Colon (tissue), 2 donors: ENCODE data around the gene ANKS1B.

Experiments used
- FAIRE-seq: peaks from 2 replicates; lab custom pipeline; 2012; peaks lifted over from hg19 to GRCh38; lab: Jason Lieb, UNC
- donor health status: control.
- donor health status: control.

The ANKS1B gene

DNA sequence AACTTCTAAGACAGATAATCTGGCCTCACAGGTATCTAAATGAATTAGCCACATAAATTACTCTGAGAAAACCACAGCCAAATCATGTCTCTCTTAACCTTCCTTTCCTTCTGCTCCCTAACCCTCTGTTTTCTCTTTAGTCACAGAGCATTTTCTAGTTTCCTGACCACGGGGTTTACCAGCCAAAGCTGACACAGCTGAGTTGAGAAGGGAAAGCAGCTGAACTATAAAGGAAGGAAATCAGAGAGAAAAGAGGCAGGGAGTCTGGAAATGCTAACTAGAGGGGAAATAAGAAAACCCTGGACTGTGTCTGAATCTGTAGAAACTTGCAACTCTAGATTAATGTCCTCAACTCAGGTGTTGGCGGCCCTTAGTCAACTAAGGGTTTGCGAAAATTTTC lies 24.4 kb downstream of the ANKS1B start:
- FAIRE-seq, result no peak

DNA sequence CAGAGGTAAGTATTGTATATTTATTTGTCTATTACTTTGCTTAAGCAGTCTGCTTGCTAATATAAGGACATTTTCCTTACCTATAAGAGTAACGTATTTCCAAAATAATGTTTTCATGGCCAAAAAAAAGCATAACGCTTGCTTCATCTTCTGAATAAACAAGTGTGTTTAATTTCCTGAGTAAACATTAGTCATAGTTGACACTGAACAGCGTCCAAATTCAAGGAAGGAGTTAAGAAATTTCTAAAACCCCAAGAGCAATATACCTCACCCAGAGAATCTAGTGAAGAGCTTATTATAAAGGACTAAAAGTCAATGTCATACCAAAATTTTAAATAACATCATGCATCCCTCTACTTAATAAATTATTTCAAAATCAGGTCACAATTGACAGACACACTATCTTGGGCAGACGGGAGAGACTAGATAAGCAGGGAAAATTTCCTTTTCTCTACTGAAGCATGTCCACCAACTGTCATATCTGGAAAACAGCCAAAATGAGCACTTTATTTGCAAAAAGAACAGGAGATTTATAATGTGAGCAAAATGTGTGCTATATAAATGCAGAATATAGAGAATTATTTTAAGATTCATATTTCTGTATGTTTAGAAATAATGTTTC lies 25.1 kb downstream of the ANKS1B start:
- no peak for FAIRE-seq

GRCh38 chr12:99957866-99958466 lies 26.8 kb downstream of the ANKS1B start:
- no peak for FAIRE-seq

DNA sequence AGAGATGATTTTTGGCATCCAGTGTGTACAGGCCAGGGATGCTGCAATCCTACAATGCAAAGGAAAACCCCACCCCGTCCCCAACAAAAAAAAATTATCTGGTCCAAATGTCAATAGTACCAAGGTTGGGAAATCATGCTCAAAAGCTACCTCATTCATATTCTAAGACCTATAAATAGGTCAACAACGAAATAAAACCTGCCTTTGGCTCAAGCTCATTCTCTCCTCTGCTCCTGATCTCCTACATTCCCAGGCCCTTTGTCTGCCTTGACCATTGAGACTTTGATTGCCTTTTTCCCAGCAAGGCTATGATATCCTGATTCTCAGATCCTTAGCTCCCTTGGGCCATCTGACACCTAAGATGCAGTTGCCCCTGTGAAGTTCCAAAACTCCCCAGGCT lies 30.0 kb downstream of the ANKS1B start:
- no peak for FAIRE-seq

DNA sequence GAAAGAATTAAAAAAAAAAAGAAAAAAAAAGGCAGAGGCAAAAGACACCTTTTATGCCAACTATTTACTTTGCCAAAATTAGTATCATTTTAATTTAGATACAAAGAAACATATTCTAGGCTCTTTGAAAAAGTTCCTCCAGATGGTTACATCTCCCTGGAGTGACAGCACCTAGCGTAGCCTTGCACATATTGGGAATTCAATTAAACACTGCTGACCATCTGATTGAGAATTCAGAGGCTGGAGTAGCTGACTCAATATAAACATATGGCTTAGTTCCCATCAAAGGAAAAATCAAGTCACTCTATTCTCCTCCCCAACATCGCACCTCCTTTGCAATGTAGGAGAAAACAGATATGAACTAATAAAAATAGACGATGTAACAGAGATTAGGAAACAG lies 36.4 kb downstream of the ANKS1B start:
- no peak for FAIRE-seq

DNA sequence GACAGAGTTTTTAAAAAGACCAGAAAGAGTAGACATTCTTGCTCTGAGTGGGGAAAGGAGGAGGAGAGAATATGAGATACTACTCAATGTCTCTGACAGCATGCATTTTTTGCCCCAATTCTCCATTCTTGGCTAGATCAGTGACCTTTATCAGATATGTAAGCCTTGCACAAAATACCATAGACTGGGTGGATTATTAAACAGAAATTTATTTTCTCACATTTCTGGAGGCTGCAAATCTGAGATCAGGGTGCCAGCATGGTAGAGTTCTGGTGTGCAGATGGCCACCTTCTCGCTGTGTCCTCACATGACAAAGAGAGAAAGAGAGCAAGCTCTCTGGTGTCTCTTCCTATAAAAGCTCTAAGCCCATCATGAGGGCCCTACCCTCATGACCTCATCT lies 38.6 kb downstream of the ANKS1B start:
- FAIRE-seq, result no peak

GRCh38 chr12:99935608-99936007 lies 49.1 kb downstream of the ANKS1B start:
- FAIRE-seq, result no peak

GRCh38 chr12:99926511-99927169 lies 58.1 kb downstream of the ANKS1B start:
- no peak for FAIRE-seq

- no peak for FAIRE-seq
Measured at GRCh38 chr12:99920353-99920960, 64.3 kb downstream of the ANKS1B start.

DNA sequence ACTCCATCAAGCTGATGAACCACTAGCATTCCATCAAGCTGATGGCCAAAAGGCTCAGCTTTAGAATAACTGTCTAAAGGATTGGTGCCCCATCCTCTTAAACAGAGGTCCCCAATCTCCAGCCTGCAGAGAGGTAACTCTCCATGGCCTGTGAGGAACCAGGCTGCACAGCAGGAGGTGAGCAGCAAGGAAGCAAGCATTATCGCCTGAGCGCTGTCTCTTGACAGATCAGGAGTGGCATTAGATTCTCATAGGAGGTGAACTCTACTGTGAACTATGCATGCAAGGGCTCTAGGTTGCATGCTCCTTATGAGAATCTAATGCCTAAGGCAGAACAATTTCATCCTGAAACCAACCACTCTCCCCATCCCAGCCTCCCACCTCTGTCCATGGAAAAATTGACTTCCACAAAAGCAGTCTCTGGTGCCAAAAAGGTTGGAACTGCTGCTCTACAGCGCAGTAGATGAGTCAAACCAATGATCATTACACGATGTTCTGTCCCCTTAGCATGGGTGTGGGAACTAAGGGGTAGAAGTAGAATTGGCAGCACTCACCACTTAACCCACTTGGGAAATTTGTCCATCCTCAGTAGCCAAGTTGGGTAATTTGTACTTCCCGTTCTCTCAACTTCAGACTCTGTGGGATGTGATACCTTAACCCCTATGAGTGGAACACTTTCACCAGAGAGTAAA lies 66.9 kb downstream of the ANKS1B start:
- no peak for FAIRE-seq

DNA sequence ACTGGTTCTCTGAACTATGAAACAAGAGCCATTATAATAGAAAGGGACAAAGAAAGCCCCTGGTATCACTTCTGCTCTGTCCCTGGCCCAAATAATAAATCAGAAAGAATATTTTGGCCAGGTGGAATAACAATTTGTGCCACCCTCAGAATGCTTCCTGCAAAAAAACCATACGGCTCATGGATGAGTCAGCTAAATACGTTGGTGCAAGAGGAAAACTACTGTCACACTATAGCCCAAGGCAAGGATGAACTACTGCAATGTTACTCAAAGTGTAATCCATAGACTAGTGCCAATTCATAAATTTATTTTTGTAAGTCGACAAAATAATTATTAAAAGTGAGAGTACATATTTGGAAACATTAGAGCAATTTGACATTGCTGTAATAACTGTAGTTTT lies 68.2 kb downstream of the ANKS1B start:
- FAIRE-seq, result no peak

DNA sequence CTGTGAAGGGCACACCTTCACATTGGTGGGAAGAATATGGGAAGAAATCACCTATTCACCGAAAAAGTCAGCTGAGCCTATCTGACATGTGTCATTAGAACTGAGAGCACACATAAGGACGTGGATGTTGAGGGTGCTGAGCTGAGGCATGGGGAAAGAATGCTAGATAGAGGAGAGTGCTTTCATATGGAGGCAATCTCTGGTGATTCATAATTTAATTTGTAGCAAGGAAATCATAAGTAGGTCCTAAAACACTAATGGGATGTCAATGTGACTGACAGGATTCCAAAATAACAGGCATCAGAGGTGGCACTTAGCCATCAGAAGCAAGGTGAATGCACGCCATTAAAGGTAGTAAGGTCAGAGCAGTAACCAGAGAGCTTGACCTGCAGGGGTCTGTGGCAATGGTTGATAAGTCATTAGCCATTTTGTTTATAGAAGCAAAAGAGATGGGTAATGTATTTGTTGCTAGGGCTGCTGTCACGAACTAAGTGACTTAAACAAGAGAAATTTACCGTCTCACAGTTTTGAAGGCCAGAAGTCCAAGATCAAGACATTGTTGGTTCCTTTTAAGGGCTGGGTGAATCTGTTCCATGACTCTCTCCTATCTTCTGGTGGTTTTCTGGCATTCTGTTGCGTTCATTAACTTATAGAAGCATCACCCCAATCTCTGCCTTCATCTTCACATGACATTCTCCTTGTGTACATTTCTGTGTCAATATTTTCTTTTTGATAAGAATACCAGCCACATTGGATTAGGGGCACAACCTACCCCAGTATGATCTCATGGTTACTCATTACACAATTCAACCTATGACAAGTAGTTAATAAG lies 69.3 kb downstream of the ANKS1B start:
- FAIRE-seq, result no peak

- no peak for FAIRE-seq
Measured at GRCh38 chr12:99914206-99914605, 70.5 kb downstream of the ANKS1B start.

GRCh38 chr12:99911967-99912366 lies 72.8 kb downstream of the ANKS1B start:
- no peak for FAIRE-seq

GRCh38 chr12:99911081-99911480 lies 73.7 kb downstream of the ANKS1B start:
- no peak for FAIRE-seq

- no peak for FAIRE-seq
Measured at GRCh38 chr12:99910342-99910741, 74.4 kb downstream of the ANKS1B start.

DNA sequence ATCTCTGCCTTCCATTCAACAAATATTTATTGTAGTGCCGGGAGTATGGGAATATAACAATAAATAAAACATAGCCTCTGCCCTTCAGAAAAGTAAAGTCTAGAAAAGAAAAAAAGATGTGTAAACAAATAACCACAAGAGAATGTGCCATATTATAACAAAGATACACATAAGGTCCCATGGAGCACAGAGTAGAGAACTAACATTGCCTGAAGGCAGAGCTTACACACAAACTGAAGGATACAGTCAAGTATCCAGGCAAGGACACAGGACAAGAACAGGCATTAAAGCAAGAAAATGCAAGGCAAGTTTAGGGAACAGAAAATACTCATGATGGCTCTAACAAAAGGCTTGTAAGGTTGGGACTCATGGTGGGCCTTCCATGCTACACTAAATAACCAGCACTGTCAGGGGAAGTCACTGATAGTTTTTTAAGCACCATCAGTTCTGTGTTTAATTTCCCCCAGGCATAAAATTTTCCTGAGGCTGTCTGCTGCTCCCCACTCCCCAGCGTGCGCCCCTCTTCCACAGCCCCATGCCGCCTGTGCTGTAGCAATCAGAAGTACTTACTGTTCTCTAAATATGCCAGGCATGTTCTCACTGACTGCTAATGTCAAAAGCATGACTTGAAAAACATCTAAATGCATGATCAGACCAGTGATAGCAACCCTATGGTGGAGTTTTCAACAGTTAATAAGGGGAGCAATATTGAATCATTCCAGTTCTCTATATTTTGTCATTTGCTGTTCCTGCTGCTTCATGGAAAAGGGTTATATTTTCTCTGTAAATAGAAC lies 77.8 kb downstream of the ANKS1B start:
- FAIRE-seq, result no peak

- FAIRE-seq, result no peak
Measured at GRCh38 chr12:99901181-99901580, 83.6 kb downstream of the ANKS1B start.

- FAIRE-seq, result no peak
Measured at GRCh38 chr12:99898645-99899044, 86.1 kb downstream of the ANKS1B start.

GRCh38 chr12:99879439-99879838 lies 105.3 kb downstream of the ANKS1B start:
- FAIRE-seq, result no peak

DNA sequence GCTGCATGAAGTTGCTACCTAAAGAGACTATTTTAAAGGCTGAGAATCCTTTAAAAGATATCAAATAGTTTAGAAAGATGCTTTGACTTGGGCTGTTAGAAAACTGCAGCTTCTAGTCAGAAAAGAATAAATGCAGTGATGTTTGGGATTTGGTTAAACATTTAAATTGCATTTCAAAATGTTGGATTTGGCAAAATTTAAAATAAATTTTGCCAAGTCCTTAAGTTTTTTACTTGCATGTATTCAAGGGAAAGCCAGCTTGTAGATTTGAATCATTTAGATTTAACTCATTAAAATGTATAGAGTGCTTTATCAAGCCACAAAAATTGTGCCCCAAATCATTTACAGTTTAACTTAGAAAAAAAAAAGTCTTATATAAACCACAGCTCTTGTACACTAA lies 109.7 kb downstream of the ANKS1B start:
- no peak for FAIRE-seq
